Suprapubic skin (tissue), 4 donors: ENCODE data around the gene TMEM163.

Experiments
- CTCF ChIP-seq, 2 donors: fragments of 200-600 bp in 1 of 2; fragments of 450-650 bp in 1 of 2; sonication (generic) in 1 of 2; IDR thresholded peaks; one replicate each; pipeline ENCODE4 v1.5.1; 2016 to 2019; ENCODE audit warnings: antibody characterized with exemption in 2 of 2, mild to moderate bottlenecking in 1 of 2, moderate library complexity in 1 of 2
- EP300 ChIP-seq: sonication (generic); formaldehyde crosslinking; IDR thresholded peaks from one replicate; pipeline ENCODE4 v1.6.1; 2017; ENCODE audit warnings: antibody characterized with exemption
- POLR2A ChIP-seq, 2 donors: fragments of 450-650 bp; IDR thresholded peaks; one replicate each; pipeline ENCODE4 v1.6.1; 2017; ENCODE audit warnings: antibody characterized with exemption in 2 of 2, mild to moderate bottlenecking in 2 of 2, moderate library complexity in 2 of 2
- POLR2AphosphoS5 ChIP-seq, 3 donors: sonication (generic); formaldehyde crosslinking; IDR thresholded peaks; one replicate each; pipeline ENCODE4 v1.6.1; 2017; ENCODE audit warnings: antibody characterized with exemption in 3 of 3

GRCh38 chr2:134417968-134418582, 300.7 kb downstream of the TMEM163 start:
- TF ChIP-seq POLR2A (IDR thresholded peaks at IDR 0.05) (no peak), CTCF (IDR thresholded peaks at IDR 0.05) (no peak), POLR2AphosphoS5 (IDR thresholded peaks at IDR 0.05) (no peak), EP300 (no peak)
